Pancreas (tissue), 10 donors: ENCODE results near the gene FAM9B. TPM values are rescaled to one million over a fixed set of nuclear protein-coding genes. Genes with fewer than 3 reads are reported as not detected.
"Not testable (repeated sequence)": the region's sequence is repeated elsewhere in the genome, so short reads cannot be mapped to it uniquely, and the experiment has no call there.

Source experiments
- ATAC-seq, 4 donors: fragments of 200-7000 bp; cut with Tn5 transposase; one replicate each; pipeline versions ENCODE4 v1.8.0 to v1.9.1; 2020; ENCODE audit warnings: mild to moderate bottlenecking in 4 of 4, moderate library complexity in 4 of 4
- DNase-seq, 6 donors: peaks; one replicate each; pipeline ENCODE4 v3.0.0-alpha.2; 2020
- FAIRE-seq: peaks from 2 replicates; lab custom pipeline; 2012; peaks lifted over from hg19 to GRCh38; lab: Jason Lieb, UNC
- H3K27ac ChIP-seq, 4 donors: fragments of 200-600 bp; sonication (generic); 1 replicate in 3 of 4; 2 replicates in 1 of 4; pipeline versions ENCODE4 v1.5.0 to v1.8.0; 2020
- H3K27me3 ChIP-seq, 4 donors: fragments of 200-600 bp; one replicate each; pipeline ENCODE4 v1.8.0; 2021
- H3K36me3 ChIP-seq, 3 donors: fragments of 200-600 bp; sonication (generic) in 1 of 3; one replicate each; pipeline versions ENCODE4 v1.5.0 to v1.8.0; 2020 to 2021
- H3K4me1 ChIP-seq, 3 donors: fragments of 200-600 bp; one replicate each; pipeline ENCODE4 v1.8.0; 2021
- H3K4me3 ChIP-seq, 4 donors: fragments of 200-600 bp; sonication (generic) in 2 of 4; one replicate each; pipeline versions ENCODE4 v1.5.0 to v1.8.0; 2020 to 2021
- H3K9me3 ChIP-seq, 4 donors: fragments of 200-600 bp; one replicate each; pipeline ENCODE4 v1.8.0; 2021
- CTCF ChIP-seq, 4 donors: fragments of 200-600 bp; sonication (generic) in 3 of 4; IDR thresholded peaks; one replicate each; pipeline versions ENCODE4 v1.5.0 to v1.8.0; 2021; ENCODE audit warnings: antibody characterized with exemption in 4 of 4
- WGBS, 2 donors: extraction: QIAGEN DNeasy Blood & Tissue Kit; methylation state at CpG; one replicate each; pipeline ENCODE4 v1.1.7; 2013; 5-methylcytosine and 5-hydroxymethylcytosine counted together
- intact Hi-C, 3 donors: fragments of 100-400 bp; cut with DNase I; formaldehyde crosslinking; loops; one replicate each; pipeline versions ENCODE4 v1.11.1 to v1.14.2; 2022
- polyA plus RNA-seq, 2 donors: library from polyadenylated mRNA; stranded (reverse); fragments of 200-250 nt; gene quantifications; one replicate each; pipeline ENCODE4 v1.2.3, GENCODE V29; 2013
- total RNA-seq, 6 donors: library from RNA; stranded (reverse); fragmentation: NEBNext Ultra II Directional in 4 of 6; extraction: Animal tissue kit (Norgen Biotek cat#: 25700) in 4 of 6; gene quantifications; one replicate each; pipeline versions ENCODE4 v1.2.1 to v1.2.4, GENCODE V29; 2021 to 2023
- donor health status: healthy with polysubstance abuse.
- donor health status: DM: no; HTN: no; CAD: no; lungs with moderate emphysema.
- donor health status: DM: no; HTN: no; CAD: no.
- donor health status: control.
- donor health status: control.
- donor health status: Bipolar disorder and iron deficiency.
- donor health status: DM: yes; HTN: yes; CAD: no.
- donor health status: DM: no; HTN: no; CAD: no.
- donor health status: DM: no; HTN: no; CAD: no.
- donor health status: DM: yes; HTN: yes; CAD: no.

FAM9B gene
- total and polyA plus RNA-seq, 8 donors: not detected

GRCh38 chrX:9033179-9033578 is 748 bp downstream of the FAM9B start:
- Histone ChIP-seq H3K27me3 (no peaks in the 10 kb centered on the region), H3K9me3 (no peaks in the 10 kb centered on the region), H3K36me3 (no peaks in the 10 kb centered on the region), H3K4me1 (no peaks in the 10 kb centered on the region), H3K4me3 (no peak overlapping the region), H3K27ac (no peak overlapping the region)
- FAIRE-seq (no peak), DNase-seq (peak in 1 of 6 donors; percentile 49), ATAC-seq (no peak)
- 84 to 90% methylated on average over 16 to 17 of the region's 17 CpGs for WGBS, 2 donors
- no peak for TF ChIP-seq CTCF (IDR thresholded peaks at IDR 0.05)
- intact Hi-C loops: no loop called here

- 66 to 75% methylated on average over 2 of the region's 2 CpGs for WGBS, 2 donors
- H3K27ac ChIP-seq: no peak overlapping the region
- DNase-seq (no peak), ATAC-seq (no peak), FAIRE-seq (no peak)
- intact Hi-C loops: no loop called here
- TF ChIP-seq CTCF (IDR thresholded peaks at IDR 0.05): no peak
- no peak overlapping the region for H3K4me3 ChIP-seq
- peaks cover 0 to 5% (median 0%) of the 10 kb centered on the region in 4 donors for H3K27me3 ChIP-seq
- H3K4me1 ChIP-seq: no peaks in the 10 kb centered on the region
- no peaks in the 10 kb centered on the region for H3K9me3 ChIP-seq
- no peaks in the 10 kb centered on the region for H3K36me3 ChIP-seq
Observed at GRCh38 chrX:9023293-9023692, 10.6 kb downstream of the FAM9B start.

GRCh38 chrX:9019151-9019550 is 14.8 kb downstream of the FAM9B start:
- no peak for TF ChIP-seq CTCF (IDR thresholded peaks at IDR 0.05)
- Histone ChIP-seq H3K27ac (no peak overlapping the region), H3K4me1 (no peaks in the 10 kb centered on the region), H3K27me3 (no peaks in the 10 kb centered on the region), H3K9me3 (no peaks in the 10 kb centered on the region), H3K36me3 (no peaks in the 10 kb centered on the region), H3K4me3 (no peak overlapping the region)
- 71 to 82% methylated on average over 2 of the region's 2 CpGs for WGBS, 2 donors
- intact Hi-C loops: no loop called here
- no peak for DNase-seq
- ATAC-seq: no peak
- FAIRE-seq: peak; percentile 96

- ATAC-seq, DNase-seq, H3K9me3 ChIP-seq, H3K27me3 ChIP-seq, H3K27ac ChIP-seq, intact Hi-C loops, H3K4me3 ChIP-seq, FAIRE-seq, H3K36me3 ChIP-seq, H3K4me1 ChIP-seq: not testable (repeated sequence)
- WGBS, 2 donors: 45 to 58% methylated on average over 5 of the region's 5 CpGs
Observed at GRCh38 chrX:9018332-9018731, 15.6 kb downstream of the FAM9B start.

GRCh38 chrX:9003041-9003440 is 30.9 kb downstream of the FAM9B start:
- Histone ChIP-seq H3K9me3 (no peaks in the 10 kb centered on the region), H3K27me3 (peaks cover 0 to 20% (median 0%) of the 10 kb centered on the region in 4 donors), H3K27ac (no peak overlapping the region), H3K36me3 (no peaks in the 10 kb centered on the region), H3K4me3 (no peak overlapping the region), H3K4me1 (no peaks in the 10 kb centered on the region)
- ATAC-seq (no peak), FAIRE-seq (no peak), DNase-seq (no peak)
- intact Hi-C loops: no loop called here
- TF ChIP-seq CTCF (IDR thresholded peaks at IDR 0.05): no peak
- 76 to 78% methylated on average over 3 of the region's 3 CpGs for WGBS, 2 donors
